Mesodermal cell (in vitro differentiated cells): Measurements from ENCODE around the gene PORCN.
"Not testable (repeated sequence)": the region's sequence is repeated elsewhere in the genome, so short reads cannot be mapped to it uniquely, and the experiment has no call there.

ENCODE experiments used
- H3K27ac ChIP-seq: 2 replicates; pipeline ENCODE4 v1.7.0; 2013; ENCODE audit warnings: mild to moderate bottlenecking, low read depth, low read length, moderate library complexity; ENCODE audit not compliant: severe bottlenecking
- H3K36me3 ChIP-seq: 2 replicates; pipeline ENCODE4 v1.7.1; 2013; ENCODE audit warnings: mild to moderate bottlenecking, low read length, moderate library complexity; ENCODE audit not compliant: control insufficient read depth, insufficient read depth
- H3K4me1 ChIP-seq: one replicate; pipeline ENCODE4 v1.7.1; 2013; ENCODE audit warnings: mild to moderate bottlenecking, low read length; ENCODE audit not compliant: insufficient read depth, control insufficient read depth, poor library complexity, severe bottlenecking
- H3K4me3 ChIP-seq: 2 replicates; pipeline ENCODE4 v1.7.0; 2013; ENCODE audit warnings: low read length, control low read depth, mild to moderate bottlenecking; ENCODE audit not compliant: insufficient read depth, poor library complexity, severe bottlenecking; ENCODE audit errors: extremely low read depth
- H3K9me3 ChIP-seq: 2 replicates; pipeline ENCODE4 v1.7.1; 2013; ENCODE audit warnings: mild to moderate bottlenecking, low read length, moderate library complexity; ENCODE audit not compliant: control insufficient read depth
- WGBS, 2 experiments: methylation state at CpG; one replicate each; pipeline ENCODE4 v1.1.5; 2013; ENCODE audit warnings: missing lambda C conversion rate in 2 of 2; ENCODE audit not compliant: insufficient coverage in 2 of 2; 5-methylcytosine and 5-hydroxymethylcytosine counted together

PORCN gene

DNA sequence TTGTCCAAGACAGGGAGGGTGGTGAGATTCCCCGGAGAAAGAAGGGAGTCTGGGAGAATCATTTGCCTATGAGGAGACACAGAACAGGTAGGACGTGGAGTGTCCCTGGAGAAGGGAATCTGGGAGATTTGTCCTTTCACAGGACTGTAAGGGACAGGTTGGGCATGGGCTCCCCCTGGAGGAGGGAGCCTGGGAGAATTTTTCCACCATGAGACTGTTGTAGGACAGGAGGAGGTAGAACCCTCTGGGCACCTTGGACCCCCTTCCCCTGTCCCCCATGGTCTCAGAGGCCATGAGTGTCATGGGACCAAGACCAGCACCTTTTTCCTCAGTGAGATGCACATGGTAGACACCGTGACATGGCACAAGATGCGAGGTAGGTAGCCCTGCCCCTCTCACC, 2.8 kb downstream of the PORCN start:
- H3K4me3 ChIP-seq: no peak overlapping the region
- 71 to 83% methylated on average over 2 to 3 of the region's 4 CpGs for WGBS, 2 experiments
- H3K4me1 ChIP-seq: peaks cover 3% of the 10 kb centered on the region

DNA sequence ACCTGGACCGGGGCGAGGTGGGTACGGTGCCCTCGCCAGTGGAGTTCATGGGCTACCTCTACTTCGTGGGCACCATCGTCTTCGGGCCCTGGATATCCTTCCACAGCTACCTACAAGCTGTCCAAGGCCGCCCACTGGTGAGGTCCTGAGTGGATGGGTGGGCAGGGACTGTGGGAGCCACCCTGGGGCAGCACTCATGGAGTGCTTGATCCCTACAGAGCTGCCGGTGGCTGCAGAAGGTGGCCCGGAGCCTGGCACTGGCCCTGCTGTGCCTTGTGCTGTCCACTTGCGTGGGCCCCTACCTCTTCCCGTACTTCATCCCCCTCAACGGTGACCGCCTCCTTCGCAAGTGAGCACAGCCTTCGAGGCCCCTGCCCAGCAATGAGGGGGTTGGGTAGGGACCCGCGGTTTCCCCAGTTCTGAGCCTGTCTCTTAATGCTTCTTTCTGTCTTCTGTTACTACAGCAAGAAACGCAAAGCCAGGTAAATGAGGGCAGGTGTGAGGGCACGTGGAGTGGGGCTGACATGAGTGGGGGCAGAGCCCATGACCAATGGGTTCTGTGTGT, 3.7 kb downstream of the PORCN start:
- no peaks in the 10 kb centered on the region for H3K9me3 ChIP-seq
- peaks cover 11% of the 10 kb centered on the region for H3K36me3 ChIP-seq
- H3K4me3 ChIP-seq: no peak overlapping the region
- H3K27ac ChIP-seq: no peak overlapping the region
- WGBS, 2 experiments: 95 to 100% methylated on average over 3 to 4 of the region's 20 CpGs
- peaks cover 3% of the 10 kb centered on the region for H3K4me1 ChIP-seq

More for the DNA sequence above, 2.8 kb downstream of the PORCN start:
- no peak overlapping the region for H3K27ac ChIP-seq
- H3K36me3 ChIP-seq: peaks cover 8% of the 10 kb centered on the region
- H3K9me3 ChIP-seq: no peaks in the 10 kb centered on the region

DNA sequence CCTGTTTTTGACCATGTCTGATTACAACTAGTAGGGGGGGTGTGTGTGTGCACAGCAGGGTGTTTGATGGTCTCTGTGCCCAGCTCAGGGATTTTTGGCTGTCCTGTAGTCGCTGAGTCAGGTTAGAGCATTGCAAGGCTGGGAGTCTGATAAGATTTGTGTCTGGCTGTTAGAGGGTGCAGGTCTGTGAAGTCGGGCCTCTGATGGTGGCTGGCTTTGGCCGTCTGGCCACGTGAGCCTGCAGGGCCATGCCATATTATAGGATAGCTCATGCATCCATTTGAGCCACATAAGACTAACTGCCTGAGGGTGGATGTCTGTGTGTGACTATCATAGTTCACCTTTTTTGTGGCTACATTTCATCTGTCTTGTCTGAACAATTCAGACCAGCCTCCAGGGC, 4.9 kb downstream of the PORCN start:
- Histone ChIP-seq H3K36me3 (peaks cover 11% of the 10 kb centered on the region), H3K9me3 (no peaks in the 10 kb centered on the region), H3K4me1 (peaks cover 3% of the 10 kb centered on the region), H3K27ac (no peak overlapping the region), H3K4me3 (no peak overlapping the region)
- WGBS, 2 experiments: no CpG with 5 or more reads among the region's 4 CpGs

DNA sequence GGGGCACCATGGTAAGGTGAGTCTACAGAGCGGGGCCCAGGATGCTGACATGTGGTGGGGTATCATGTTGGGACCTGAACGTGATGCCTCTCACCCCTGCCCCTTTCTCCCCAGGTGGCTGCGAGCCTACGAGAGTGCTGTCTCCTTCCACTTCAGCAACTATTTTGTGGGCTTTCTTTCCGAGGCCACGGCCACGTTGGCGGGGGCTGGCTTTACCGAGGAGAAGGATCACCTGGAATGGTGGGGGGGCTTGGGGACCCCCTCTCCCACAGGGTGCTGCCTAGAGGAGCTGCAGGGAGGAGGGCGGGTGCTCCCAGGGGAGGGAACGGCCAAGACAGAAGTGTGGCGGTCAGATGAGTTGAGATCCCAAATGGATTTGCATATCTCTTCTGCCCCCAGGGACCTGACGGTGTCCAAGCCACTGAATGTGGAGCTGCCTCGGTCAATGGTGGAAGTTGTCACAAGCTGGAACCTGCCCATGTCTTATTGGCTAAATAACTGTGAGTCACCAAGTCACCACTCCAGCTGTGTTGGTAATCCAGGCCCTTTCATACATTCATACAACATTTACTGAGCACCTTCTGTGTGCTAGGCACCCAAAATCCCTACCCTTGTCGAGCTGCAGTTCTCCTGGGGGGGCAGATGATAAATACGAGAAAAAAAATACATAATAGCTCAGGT, 5.5 kb downstream of the PORCN start:
- Histone ChIP-seq H3K27ac (no peak overlapping the region), H3K4me3 (no peak overlapping the region), H3K36me3 (peaks cover 11% of the 10 kb centered on the region), H3K4me1 (peaks cover 3% of the 10 kb centered on the region), H3K9me3 (no peaks in the 10 kb centered on the region)
- WGBS, 2 experiments: 96% methylated on average over 4 of the region's 16 CpGs; no CpG with 5 or more reads in 1 of the 2 experiments

DNA sequence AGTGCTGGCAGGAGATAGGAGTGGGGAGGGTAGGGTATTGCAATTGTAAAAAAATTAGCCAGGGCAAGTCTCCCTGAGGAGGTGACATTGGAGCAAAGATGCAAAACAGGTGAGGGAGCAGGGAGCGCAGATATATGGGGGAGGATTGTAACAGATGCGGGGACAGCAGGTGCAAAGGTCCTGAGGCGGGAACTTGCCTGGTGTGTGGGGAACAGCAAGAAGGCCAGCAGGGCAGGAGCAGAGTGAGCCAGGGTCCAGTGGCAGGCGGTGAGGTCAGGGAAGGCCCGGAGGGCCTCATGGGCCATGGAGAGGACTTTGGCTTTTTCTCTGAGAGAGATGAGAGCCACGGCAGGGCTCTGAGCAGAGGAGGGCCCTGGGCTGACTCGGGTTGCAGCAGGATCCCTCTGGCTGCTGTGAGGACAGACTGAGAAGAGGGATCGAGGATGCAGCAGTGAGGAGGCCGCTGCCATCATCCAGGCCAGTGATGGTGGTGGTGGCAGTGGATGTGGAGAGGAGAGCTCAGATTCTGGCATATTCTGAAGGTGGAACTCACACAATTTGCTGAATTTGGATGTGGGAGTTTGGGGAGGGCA, 6.2 kb downstream of the PORCN start:
- no peak overlapping the region for H3K27ac ChIP-seq
- H3K4me3 ChIP-seq: no peak overlapping the region
- no peaks in the 10 kb centered on the region for H3K9me3 ChIP-seq
- peaks cover 3% of the 10 kb centered on the region for H3K4me1 ChIP-seq
- H3K36me3 ChIP-seq: peaks cover 11% of the 10 kb centered on the region
- WGBS, 2 experiments: 97% methylated on average over 6 of the region's 9 CpGs; no CpG with 5 or more reads in 1 of the 2 experiments

DNA sequence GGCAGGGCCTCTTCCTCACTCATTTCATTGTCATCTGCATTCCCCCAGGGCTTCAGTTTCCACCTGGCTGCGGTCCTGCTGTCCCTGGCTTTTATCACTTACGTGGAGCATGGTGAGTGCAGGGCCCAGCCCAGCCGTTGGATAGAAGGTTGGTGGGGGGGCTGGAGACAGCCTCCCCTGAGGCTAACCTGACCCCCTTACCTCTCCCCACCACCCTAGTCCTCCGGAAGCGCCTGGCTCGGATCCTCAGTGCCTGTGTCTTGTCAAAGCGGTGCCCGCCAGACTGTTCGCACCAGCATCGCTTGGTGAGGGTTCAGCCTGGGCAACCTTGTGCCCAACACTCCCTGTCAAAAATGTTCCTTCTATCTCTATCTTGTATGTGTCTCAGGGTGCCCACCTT, 7.0 kb downstream of the PORCN start:
- Histone ChIP-seq H3K27ac (no peak overlapping the region), H3K36me3 (peaks cover 11% of the 10 kb centered on the region), H3K4me3 (no peak overlapping the region), H3K9me3 (no peaks in the 10 kb centered on the region), H3K4me1 (peaks cover 3% of the 10 kb centered on the region)
- 78 to 90% methylated on average over 2 to 4 of the region's 10 CpGs for WGBS, 2 experiments

DNA sequence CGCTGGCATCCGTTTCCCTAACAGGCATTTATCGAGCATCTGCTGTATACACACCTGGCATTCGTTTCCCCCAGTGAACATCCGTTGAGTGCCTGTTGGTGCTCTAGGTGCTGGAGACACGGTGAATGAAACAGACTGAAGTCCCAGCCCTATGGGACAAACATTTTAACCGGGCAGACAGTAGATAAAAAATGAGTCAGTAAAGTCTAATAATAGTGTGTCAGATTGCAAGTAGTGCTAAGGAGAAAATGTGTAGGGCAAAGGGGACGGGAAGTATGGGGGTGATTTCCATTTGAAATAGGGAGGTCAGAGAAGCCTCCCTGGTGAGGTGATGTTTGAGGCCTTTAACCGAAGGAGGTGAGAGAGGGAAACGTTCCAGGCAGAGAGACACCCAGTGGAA, 7.5 kb downstream of the PORCN start:
- H3K4me3 ChIP-seq: no peak overlapping the region
- no peaks in the 10 kb centered on the region for H3K9me3 ChIP-seq
- H3K36me3 ChIP-seq: peaks cover 11% of the 10 kb centered on the region
- H3K4me1 ChIP-seq: peaks cover 3% of the 10 kb centered on the region
- 76 to 93% methylated on average over 5 to 10 of the region's 10 CpGs for WGBS, 2 experiments
- no peak overlapping the region for H3K27ac ChIP-seq

DNA sequence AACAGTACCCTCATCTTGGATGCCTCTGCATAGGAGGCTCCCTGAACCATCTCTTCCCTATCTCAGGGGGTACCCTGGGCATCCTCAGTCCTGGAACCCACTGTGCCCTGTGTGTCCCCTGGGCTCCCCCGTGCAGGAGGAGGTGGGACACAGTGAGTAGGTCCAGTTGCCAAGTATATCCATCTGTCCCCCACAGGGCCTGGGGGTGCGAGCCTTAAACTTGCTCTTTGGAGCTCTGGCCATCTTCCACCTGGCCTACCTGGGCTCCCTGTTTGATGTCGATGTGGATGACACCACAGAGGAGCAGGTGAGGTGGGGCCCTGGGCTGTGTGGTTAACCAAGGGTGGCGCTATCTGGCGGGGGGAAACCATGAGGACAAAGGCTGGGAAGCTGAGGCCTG, 8.2 kb downstream of the PORCN start:
- WGBS, 2 experiments: no CpG with 5 or more reads among the region's 5 CpGs
- H3K27ac ChIP-seq: no peak overlapping the region
- H3K9me3 ChIP-seq: no peaks in the 10 kb centered on the region
- H3K36me3 ChIP-seq: peaks cover 11% of the 10 kb centered on the region
- H3K4me3 ChIP-seq: no peak overlapping the region
- H3K4me1 ChIP-seq: peaks cover 3% of the 10 kb centered on the region

DNA sequence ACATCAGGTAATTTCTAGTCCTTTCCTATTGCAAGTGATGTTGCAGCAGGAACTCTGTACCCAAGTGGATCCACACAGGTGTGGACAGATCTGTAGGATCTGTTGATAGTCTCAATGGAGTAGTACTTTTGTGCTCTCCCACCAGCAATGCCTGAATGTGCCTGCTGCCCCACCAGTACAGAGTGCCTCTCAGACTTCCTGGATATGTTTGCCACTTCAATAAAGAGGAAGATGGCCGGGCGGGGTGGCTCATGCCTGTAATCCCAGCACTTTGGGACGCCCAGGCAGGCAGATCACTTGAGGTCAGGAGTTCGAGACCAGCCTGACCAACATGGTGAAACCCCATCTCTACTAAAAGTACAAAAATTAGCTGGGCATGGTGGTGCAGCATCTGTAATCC, 10.7 kb downstream of the PORCN start:
- H3K36me3 ChIP-seq: peaks cover 16% of the 10 kb centered on the region
- H3K9me3 ChIP-seq: not testable (repeated sequence)
- 80% methylated on average over 1 of the region's 4 CpGs; no CpG with 5 or more reads in 1 of the 2 experiments for WGBS, 2 experiments

DNA sequence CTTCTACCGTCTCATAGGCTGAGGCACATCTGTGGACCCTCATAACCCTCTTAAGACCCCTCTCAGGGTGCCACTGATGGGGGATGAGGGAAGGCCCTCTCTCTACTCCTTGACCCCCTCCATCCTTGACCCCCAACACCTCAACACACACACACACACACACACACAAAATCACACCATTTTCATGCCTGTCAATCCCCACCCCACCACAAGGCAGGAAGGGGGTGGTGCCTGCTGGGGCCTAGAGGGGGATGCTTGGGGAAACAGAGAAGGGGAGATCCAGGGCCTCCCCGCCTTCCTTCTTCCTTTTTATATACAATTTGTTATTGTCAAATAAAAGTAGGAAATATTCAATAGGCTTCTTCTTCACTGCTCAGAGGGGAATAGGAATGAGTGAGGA, 11.7 kb downstream of the PORCN start:
- H3K4me3 ChIP-seq: no peak overlapping the region
- peaks cover 17% of the 10 kb centered on the region for H3K36me3 ChIP-seq
- H3K27ac ChIP-seq: no peak overlapping the region
- no peaks in the 10 kb centered on the region for H3K4me1 ChIP-seq
- no CpG with 5 or more reads among the region's 2 CpGs for WGBS, 2 experiments
- H3K9me3 ChIP-seq: no peaks in the 10 kb centered on the region

More for the DNA sequence above, 10.7 kb downstream of the PORCN start:
- not testable (repeated sequence) for H3K4me3 ChIP-seq, H3K4me1 ChIP-seq, H3K27ac ChIP-seq

DNA sequence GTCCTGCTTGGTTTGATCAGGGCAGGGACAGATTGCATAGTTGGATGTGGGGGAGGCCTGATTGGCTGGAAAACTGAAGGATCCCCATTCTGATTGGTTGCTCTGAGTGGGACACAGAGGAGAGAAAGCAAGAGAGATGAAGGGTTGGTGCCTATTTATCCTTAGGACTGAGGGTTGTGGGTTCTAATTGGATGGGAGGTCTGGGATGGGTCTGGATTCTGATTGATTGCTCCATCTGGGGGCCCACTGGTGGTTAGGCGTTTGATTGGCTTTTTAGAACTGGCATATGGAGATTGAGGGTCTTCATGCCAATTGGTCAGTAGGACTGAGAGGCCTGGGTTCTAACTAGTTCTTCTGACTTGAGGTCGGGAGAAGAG, 12.2 kb downstream of the PORCN start:
- no peaks in the 10 kb centered on the region for H3K9me3 ChIP-seq
- H3K27ac ChIP-seq: no peak overlapping the region
- no peaks in the 10 kb centered on the region for H3K4me1 ChIP-seq
- 43 to 49% methylated on average over 1 to 2 of the region's 2 CpGs for WGBS, 2 experiments
- H3K4me3 ChIP-seq: peak overlapping the region; percentile 50
- H3K36me3 ChIP-seq: peaks cover 21% of the 10 kb centered on the region
